GM20431 (cell line): ENCODE results near the gene AHCYL2.
"Not testable (repeated sequence)": the region's sequence is repeated elsewhere in the genome, so short reads cannot be mapped to it uniquely, and the experiment has no call there.

Source experiments
- in situ Hi-C: fragments of 300-500 bp; cut with MseI, MboI; formaldehyde crosslinking; loops from one replicate; pipeline ENCODE4 v1.15.0; 2020; ENCODE audit warnings: low sequenced_read_pairs; ENCODE audit not compliant: unreplicated experiment

AHCYL2 gene

DNA sequence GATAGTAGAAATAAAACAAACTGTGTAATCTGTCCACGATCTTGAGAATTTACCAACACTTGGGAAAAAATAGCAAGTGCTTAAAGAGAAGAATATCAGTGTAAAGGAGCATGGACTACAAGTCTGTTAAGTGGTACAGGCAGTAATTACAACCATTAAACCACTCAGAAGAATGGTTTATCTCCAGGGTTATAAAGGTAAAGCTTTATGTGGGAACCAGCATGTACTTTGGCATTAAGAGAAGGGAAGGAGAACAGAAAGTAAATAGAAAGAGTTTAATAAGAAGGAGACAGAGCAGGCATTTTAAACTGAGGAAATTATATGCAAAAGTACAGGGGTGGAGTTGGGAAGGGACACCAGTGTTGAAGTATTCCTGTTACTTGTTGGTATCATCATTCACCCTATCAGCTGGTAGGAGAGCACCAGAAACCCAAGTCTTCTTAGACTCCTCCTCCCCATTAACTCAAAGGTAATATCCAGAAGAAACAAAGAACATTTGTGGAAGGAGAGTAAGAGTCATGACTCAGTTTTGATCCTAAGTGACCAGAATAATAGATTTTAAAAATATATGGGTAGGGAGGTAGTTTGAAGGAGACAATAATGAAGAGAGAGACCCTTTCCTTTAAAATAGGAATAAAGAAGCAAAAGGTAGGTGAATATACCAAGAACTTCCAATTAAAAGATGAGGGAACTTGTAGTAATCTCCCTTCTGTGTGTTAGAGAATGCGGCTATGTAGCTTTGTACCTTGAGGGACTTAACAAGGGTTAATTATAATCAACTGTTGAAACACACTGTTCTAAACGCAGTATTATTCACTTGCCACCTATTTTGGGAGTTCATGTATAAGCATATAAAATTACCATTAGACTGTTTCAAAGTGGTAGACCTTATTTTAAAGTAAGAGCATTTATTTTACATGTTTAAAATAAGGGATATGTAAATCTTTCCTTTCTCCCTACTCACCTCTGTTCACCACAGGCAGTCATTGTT lies 117.3 kb downstream of the AHCYL2 start:
- in situ Hi-C loops: no loop called here

DNA sequence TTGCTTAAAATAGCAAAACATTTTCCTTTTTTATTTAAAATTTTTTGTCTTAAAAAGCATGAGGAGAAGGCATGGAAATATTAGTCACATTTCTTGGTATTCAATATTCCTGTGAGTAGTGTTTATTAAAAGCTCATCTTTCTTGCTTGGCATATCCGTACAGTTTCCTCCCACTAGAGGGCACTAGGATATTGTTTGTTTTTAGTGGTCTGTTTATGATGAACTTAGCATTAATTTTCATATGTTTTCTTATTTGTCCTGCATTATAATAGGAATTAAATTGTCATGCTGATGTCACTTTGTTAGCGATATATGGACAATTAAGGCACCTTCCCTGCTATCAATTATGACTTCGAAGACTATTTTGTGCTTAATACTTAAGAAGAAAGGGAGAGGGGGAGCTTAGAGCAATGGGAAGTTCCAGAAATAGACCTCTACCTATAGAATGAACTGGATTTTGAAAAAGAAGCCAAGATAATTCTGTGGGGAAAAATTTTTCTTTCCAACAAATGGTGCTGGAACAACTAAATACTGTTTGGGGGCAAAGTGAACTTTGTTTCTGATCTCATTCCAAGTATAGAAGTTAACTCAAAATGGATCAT lies 118.4 kb downstream of the AHCYL2 start:
- in situ Hi-C loops: no loop called here

DNA sequence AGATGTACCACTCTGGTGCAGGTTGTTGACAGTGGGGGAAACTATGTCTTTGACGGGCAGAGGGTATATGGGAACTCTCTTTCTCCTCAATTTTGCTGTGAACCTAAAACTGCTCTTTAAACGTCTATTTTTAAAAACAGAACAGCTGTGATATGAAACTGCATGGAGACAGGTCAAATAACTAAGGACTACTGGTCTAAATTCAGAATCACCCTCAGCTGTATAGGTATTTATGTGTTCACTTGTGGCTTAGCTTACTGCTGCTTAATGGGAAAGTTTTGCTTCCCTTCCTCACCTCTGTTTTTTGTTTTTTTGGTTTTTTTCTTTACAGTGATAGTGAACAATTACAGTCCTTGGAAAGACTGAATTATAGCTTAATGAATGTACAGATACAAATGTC lies 122.5 kb downstream of the AHCYL2 start:
- in situ Hi-C loops: no loop called here

DNA sequence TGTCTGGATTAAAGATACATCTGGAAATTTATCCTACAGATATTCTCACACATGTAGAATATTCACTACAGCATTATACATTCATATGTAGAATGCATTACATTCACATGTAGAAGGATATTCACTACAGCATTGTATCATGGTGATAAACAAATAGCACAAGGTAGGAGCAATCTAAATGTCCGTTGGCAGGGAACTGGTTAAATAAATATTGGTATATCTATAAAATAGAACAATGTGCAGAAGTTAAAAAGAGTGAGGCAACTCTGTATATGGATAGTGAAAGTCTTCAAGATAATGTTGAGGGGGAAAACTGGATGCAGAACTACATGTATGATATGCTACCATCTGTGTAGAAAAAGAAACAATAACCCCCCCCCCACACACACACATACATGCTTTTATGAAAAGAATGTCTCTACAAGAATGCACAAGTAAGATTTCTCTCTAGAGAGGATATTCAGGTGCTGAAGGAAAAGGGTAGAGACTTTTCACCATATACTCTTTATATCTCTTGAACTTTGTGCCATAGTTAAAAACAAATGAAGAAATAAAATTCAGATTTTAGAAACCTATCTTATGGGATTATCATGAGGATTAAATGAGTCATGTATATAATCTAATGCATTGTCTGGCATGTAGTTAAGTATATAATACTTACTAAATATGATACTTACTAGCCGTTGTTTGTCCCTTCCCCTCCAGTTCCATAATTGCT lies 123.4 kb downstream of the AHCYL2 start:
- in situ Hi-C loops: no loop called here

DNA sequence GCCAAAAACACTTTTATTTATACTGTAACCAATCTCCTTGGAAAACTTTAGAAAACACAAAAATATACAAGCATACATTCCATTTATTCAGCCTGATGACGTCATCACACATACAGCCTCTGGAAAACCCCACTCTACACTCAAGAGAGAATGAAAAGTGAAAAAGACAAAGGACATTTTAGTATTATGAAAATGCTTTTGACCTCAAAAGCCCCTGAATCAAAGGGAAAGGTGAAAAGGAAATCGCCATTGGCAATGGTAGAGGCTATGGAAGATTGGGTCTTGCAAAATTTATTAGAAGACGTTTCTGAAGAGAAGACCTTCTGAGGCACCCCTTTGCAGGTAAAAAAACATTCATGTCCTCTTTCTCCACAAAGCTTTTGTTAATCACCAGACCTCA lies 126.5 kb downstream of the AHCYL2 start:
- in situ Hi-C loops: no loop called here

DNA sequence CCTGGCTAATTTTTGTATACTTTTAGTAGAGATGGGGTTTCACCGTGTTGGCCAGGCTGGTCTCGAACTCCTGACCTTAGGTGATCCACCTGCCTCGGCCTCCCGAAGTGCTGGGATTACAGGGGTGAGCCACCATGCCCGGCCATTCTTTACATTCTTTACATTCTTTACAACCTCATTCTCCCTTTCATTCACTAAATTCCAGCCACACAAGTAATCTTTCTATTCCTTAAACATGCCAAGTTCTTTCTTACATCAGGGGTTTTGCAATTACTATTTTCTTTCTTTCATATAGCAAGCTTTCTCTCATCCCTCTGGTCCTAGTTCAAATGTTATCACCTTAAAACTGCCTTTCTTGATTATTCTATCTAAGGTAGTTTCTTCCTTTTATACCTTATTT lies 128.3 kb downstream of the AHCYL2 start:
- in situ Hi-C loops: not testable (repeated sequence)

DNA sequence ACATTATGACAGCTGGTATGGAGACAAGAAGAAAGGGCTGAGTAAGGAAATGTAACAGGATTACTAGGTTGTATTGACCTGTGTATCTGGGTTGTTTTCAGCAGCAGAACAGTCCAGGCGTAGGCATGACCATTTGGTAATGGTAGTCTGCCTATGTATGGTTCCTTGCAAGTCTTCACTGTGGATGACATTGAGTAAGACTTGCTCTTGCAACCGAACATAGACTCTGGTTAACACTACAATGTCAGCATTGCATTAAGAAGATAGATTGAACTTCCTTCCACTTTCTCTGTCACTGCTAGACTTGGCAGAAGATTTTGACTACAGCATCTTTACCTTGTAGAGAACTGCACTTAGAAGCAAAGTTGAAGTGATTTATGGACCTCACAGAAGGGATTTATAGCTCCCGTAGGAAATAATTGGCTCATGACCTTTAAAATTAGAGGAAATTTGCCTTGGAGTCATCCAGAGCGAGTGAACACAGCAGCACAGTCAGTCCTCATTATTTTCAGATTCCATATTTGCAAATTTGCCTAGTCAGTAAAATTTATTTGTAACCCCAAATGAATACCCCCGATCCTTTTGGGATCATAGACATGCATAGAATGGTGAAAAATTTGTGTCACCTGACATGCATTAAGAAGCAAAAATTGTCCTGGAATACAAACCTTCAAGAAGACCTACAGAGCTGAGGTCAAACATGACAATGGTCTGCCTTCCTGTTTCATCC lies 129.8 kb downstream of the AHCYL2 start:
- in situ Hi-C loops: no loop called here

DNA sequence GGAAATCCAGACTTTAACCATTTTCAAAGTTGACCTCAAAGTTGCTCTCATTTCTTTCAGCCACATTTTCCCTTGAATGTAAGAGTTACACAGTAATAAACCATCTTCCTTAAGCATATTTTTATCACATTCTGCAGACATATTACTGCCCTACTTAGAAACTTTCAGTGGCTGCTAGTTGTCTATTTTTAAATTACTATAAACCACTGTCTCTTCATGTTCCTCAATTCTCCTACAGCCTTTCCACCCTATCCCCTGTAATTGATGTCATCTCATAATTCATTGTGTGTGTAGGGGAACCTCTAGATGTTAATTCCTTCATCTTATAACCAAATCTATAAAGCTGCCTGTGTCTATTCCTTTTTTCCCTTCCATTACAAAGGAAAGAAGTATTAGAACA lies 131.3 kb downstream of the AHCYL2 start:
- in situ Hi-C loops: no loop called here

DNA sequence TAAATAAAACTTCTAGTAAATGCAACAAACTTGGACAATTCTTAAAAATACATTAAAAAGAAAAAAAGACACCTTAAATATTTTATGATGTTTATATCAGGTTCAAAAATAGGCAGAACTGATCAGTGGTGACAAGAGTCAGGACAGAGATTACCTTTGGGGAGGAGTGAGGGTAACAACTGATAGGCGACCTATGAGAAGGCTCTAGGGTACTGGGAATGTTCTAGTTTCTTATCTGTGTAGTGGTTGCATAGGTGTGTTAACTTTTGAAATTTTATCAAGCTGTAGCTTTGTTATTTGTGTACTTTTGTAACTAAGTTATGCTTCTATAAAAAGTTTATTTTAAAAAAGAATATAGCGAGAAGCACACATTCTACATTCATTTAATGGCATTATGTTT lies 134.3 kb downstream of the AHCYL2 start:
- in situ Hi-C loops: no loop called here

DNA sequence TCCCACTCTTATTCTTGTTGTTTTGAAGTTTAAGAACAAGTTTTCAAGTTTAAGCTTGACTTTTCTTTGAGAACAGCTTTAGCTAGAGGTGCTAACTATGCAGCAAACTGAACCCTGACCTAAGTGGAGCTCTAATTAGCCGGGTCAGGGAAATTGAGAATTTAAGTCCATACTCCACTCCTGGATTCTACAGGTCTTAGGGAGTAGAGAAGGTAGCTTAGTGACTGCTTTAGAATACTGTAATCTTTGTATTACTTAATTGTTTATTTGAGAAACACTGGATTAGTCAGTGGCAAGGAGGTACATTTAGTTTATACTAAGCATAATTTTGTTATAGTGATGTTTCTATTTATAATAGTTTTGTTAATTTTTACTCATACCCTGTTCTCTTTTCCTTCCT lies 134.8 kb downstream of the AHCYL2 start:
- in situ Hi-C loops: no loop called here

DNA sequence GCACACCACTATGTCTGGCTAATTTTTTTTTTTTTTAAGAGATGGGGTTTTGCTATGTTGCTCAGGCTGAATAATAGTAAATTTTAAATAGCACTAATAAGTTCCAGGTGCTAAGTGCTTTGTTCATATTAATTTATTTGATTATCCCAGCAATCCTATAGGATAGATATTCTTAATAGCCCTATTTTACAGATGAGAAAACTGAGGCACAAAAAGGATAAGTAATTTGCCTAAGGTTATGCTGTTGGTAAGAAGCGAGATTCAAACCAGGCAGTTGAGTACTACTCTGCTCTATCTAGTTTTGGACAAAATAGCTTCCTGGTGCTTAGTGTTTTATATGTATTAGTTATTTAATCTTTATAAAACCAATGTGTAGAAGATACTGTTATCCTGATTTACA lies 136.9 kb downstream of the AHCYL2 start:
- in situ Hi-C loops: no loop called here

DNA sequence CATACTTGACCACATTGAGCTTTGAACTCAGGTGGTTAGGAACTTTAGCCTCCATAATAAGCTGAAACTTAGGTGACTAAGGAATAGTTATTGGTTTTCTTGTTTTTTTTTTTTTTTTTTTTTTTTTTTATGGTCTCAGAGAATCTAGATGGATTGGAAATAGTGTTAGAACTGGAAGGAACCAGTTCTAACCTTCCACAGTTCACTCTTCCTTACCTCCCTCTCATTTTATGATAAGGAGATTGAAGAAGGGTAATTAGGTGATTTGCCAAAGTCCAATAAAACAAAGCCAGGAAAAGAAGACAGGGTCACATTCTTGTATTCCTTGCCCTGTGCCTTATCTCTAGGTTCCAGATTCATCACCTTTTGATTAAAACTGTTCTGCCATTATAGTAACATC lies 137.7 kb downstream of the AHCYL2 start:
- in situ Hi-C loops: no loop called here

DNA sequence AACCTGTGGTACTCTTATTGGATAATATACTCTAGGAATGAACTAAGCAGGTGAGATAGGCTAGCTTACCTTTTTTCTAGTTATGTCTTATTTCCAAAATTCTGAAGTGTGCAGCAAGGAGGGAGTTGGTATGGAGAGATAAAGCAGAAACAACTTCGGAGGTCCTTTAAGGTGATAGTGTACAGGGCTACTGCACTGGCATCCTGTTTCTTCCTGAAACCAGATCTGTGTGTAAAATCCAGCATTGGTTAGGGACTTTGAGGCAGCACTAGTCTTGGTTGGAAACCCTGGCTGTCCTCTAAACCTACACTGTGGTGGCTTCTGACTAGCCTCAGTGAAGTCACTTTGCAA lies 142.5 kb downstream of the AHCYL2 start:
- in situ Hi-C loops: no loop called here

DNA sequence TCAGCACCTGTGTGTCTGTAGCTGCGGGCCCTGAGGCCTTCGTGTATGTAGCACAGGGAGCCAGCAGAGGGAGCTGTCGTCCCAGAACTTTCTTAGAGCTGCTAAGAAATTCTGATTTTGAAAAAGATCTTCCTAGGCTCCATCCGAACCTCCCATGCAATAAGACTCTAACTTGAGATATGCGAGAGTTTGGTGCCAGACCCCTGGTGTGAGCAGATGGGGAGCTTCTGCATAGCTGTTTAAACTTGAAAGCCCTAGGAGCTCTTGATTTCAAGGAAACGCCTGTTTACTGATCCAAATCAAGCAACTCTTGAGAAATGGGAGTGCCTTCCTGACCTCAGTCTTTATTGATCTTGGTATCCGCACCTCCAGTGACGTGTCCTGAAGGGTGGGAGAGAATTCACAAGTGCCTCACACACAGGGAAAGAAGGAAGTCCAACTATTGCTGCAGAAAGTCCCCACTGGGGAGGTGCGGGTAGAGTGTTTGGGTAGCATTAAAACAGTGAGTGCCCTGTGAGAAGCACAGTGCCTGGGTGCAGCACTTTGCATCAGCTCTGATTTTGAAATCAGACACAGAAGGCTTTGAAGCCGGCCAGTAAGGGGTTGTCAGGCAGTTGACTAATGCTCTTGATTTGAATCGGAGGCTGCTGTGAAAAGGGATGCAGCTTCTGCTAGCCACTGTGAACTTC lies 143.0 kb downstream of the AHCYL2 start:
- in situ Hi-C loops: no loop called here

DNA sequence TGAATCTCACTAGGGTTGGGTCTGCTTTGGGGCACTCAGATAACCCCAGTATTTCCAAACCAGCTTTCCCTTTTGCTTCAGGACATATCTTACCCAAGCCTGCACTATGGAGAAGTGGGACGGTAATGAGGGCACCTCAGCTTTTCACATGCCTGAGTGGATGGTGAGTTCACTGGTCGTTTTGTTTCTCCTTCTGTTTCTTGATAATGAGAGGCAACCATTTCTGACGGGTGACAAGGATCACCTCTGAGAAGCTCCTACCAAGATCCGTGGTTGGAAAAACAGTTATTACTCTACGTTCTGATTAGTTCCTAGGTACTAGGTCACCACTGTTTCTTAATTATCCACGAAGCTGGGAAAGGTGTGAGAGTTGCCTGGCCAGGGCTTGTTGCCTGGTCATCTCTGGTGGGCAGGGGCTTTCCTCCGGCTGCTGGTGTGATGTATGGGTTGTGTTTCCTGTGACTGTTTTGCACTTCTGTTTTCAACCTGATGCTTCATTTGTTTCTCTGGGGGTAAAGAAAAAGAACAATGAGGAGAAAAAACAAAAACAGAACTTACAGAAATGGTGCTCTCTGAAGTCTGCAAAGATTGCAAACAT lies 143.7 kb downstream of the AHCYL2 start:
- in situ Hi-C loops: no loop called here

DNA sequence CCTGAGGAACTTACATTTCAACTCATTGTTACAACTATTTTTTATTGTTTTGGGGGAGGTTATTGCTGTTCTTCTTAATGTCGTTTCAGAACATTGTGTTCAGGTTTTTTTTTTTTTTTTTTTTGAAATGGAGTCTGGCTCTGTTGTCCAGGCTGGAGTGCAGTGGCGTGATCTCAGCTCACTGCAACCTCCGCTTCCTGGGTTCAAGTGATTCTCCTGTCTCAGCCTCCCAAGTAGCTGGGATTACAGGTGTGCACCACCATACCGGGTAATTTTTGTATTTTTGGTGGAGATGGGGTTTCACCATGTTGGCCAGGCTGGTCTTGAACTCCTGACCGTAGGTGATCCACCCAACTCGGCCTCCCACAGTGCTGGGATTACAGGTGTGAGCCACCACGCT lies 144.6 kb downstream of the AHCYL2 start:
- in situ Hi-C loops: not testable (repeated sequence)

DNA sequence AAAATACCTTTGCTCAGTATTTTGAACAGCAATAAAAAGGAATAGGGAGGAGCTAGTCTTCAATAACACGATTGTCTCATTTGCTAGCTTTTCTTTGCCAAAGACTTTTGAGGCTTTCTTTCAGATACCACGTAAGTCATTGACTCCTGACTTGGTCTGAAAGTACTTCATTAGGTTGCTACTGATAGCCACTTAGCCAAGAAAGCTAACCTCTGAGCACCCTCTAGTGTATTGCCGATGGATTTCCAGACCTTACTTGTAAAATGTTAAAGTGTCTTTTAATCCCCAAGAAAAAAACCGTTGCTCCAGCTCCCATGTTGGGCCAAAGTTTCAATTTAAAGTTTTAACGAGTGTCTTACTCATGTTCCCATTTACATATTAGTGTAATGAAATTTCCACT lies 146.0 kb downstream of the AHCYL2 start:
- in situ Hi-C loops: no loop called here

DNA sequence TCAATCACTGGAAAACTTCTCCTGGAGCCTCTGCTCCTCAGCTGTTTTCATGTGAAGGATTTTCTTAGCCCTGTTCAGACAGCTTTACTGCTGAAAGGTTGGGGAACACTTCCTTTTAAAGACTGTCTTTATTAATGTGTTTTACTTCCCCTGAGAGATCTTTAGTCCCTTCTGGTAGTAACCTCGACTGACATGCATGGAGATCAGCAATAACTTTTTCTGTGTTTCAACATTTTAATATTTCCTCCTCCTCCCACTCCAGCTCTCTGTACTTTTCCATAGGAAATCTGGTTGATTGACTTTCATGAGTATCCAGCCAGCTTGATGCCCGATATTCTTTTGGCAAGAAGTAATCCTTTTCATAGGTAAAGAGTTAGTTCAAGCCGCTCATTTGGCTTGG lies 146.7 kb downstream of the AHCYL2 start:
- in situ Hi-C loops: no loop called here

DNA sequence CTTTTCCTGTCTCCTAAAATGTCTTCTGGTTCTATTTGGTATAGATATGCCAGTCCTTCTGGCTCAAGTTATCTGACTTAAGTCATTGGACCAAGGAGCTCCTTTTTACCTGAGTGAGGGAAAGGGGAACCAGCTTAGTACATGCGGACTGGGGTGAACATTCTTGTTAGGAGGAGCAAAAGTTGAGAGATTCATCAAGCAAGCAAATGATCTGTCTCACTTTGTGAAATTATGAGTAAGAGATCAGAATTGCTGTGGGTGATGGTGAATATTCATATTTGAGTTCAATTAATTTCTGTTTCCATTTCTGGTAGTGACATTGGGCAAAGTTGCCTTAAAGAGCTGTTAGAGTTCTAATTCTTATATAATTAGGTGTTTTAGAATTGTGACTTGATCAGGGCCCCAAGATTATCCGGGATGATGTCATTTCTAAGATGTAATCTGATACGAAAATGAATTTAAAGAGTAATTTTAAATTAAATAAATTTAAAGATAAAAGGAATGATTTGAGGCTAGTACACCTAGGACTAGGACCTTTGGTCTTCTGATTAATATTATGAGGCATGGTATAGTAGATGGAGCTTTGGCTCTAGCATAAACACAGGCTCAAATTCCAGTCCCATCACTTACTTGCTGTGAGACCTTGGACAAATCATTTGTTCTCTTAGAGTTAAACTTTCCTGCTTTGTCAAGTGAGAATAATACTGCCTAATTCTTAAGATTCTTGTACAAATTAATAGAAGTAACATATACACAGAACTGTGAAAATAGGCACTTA lies 149.0 kb downstream of the AHCYL2 start:
- in situ Hi-C loops: no loop called here
